Renal cortex interstitium (tissue), 11 donors: ENCODE results near the gene RXFP2. TPM values are rescaled to one million over a fixed set of nuclear protein-coding genes. Genes with fewer than 3 reads are reported as not detected.
A peak's percentile ranks its signal among the peaks of the same experiment; 100 is the strongest.

Source experiments
- DNase-seq, 11 donors: peaks; one replicate each; pipeline ENCODE4 v3.0.0-alpha.2; 2013; ENCODE audit warnings: low read depth in 9 of 11, low spot score in 4 of 11; ENCODE audit errors: extremely low read depth in 1 of 11
- polyA plus RNA-seq, 3 donors: library from polyadenylated mRNA; unstranded; fragments of 120-200 nt; gene quantifications; one replicate each; pipeline ENCODE4 v1.2.1, GENCODE V29; 2013; ENCODE audit not compliant: insufficient read length in 3 of 3

Gene RXFP2
- polyA plus RNA-seq, 3 donors, result 0.89 to 2.4 (median 2.0) TPM

- no peak for DNase-seq
Measured at GRCh38 chr13:31761951-31762350, 22.6 kb downstream of the RXFP2 start.

- DNase-seq, result no peak
Measured at GRCh38 chr13:31764556-31764955, 25.2 kb downstream of the RXFP2 start.

GRCh38 chr13:31765138-31765785, 25.9 kb downstream of the RXFP2 start:
- no peak for DNase-seq

GRCh38 chr13:31767175-31767900, 28.0 kb downstream of the RXFP2 start:
- no peak for DNase-seq

GRCh38 chr13:31768351-31768750, 29.0 kb downstream of the RXFP2 start:
- no peak for DNase-seq

- no peak for DNase-seq
Measured at GRCh38 chr13:31769575-31769974, 30.2 kb downstream of the RXFP2 start.

- DNase-seq, result peak in 1 of 11 donors; percentile 2
Measured at GRCh38 chr13:31772231-31772630, 32.9 kb downstream of the RXFP2 start.

GRCh38 chr13:31773538-31773937, 34.2 kb downstream of the RXFP2 start:
- no peak for DNase-seq

GRCh38 chr13:31774186-31774750, 34.9 kb downstream of the RXFP2 start:
- no peak for DNase-seq

GRCh38 chr13:31775148-31775547, 35.8 kb downstream of the RXFP2 start:
- DNase-seq, result no peak

- DNase-seq, result no peak
Measured at GRCh38 chr13:31775686-31776085, 36.4 kb downstream of the RXFP2 start.

GRCh38 chr13:31781064-31781463, 41.7 kb downstream of the RXFP2 start:
- no peak for DNase-seq

- no peak for DNase-seq
Measured at GRCh38 chr13:31786011-31786410, 46.7 kb downstream of the RXFP2 start.

GRCh38 chr13:31790992-31791391, 51.7 kb downstream of the RXFP2 start:
- DNase-seq, result no peak

- DNase-seq, result no peak
Measured at GRCh38 chr13:31793246-31793645, 53.9 kb downstream of the RXFP2 start.

GRCh38 chr13:31794452-31794851, 55.1 kb downstream of the RXFP2 start:
- no peak for DNase-seq

GRCh38 chr13:31797154-31797775, 57.9 kb downstream of the RXFP2 start:
- peak in 9 of 11 donors; percentile 10 to 38 (median 21) for DNase-seq

GRCh38 chr13:31798189-31798588, 58.9 kb downstream of the RXFP2 start:
- no peak for DNase-seq

GRCh38 chr13:31801088-31801487, 61.8 kb downstream of the RXFP2 start:
- no peak for DNase-seq

- no peak for DNase-seq
Measured at GRCh38 chr13:31803311-31803710, 64.0 kb downstream of the RXFP2 start.
